AG04450 (cell line): ENCODE measurements around the gene GBA2. TPM values are rescaled to one million over a fixed set of nuclear protein-coding genes. Genes with fewer than 3 reads are reported as not detected.
A peak's percentile ranks its signal among the peaks of the same experiment; 100 is the strongest.

Experiments used
- CTCF ChIA-PET: fragments of 300-600, 350-600 bp; formaldehyde crosslinking; extraction: SDS; loops from one replicate; lab custom pipeline; 2022; ENCODE audit warnings: antibody characterized with exemption, inconsistent platforms; lab: Charles Lee
- POLR2A ChIA-PET: fragments of 350-600 bp; formaldehyde crosslinking; extraction: SDS; loops from one replicate; lab custom pipeline; 2021; ENCODE audit warnings: antibody characterized with exemption, inconsistent platforms; lab: Yijun Ruan, JAX
- DNase-seq: peaks from one replicate; pipeline ENCODE4 v3.0.0-alpha.2; 2011; ENCODE audit warnings: low read depth, low spot score
- H3K27ac ChIP-seq: one replicate; pipeline ENCODE4 v1.5.1; 2012; ENCODE audit warnings: low read depth, low read length, control low read depth
- H3K27me3 ChIP-seq: one replicate; pipeline ENCODE4 v1.6.0; 2012; ENCODE audit warnings: low read length; ENCODE audit not compliant: control insufficient read depth, insufficient read depth
- H3K4me3 ChIP-seq: 2 replicates; pipeline ENCODE4 v1.5.1; 2011; ENCODE audit warnings: mild to moderate bottlenecking, low read depth, low read length, control low read depth
- H3K9me3 ChIP-seq: 2 replicates; pipeline ENCODE4 v1.5.1; 2012; ENCODE audit warnings: low read length; ENCODE audit not compliant: control insufficient read depth, insufficient read depth
- CTCF ChIP-seq: IDR thresholded peaks from 2 replicates; pipeline ENCODE4 v1.5.1; 2011; ENCODE audit warnings: low read depth, low read length, control low read depth, inconsistent platforms
- polyA plus RNA-seq: library from polyadenylated mRNA; depleted of rRNA; stranded (reverse); fragments of >200 nt; gene quantifications from 2 replicates; pipeline ENCODE4 v1.2.3, GENCODE V29; 2011

Gene GBA2
- polyA plus RNA-seq, 1 experiment: 34.7 TPM

- CTCF ChIA-PET: interaction anchor here (2.8 kb wide), 1 partner anchor 31 kb away, joined by 10 read pairs; no protein-coding TSS in a partner anchor
- no peaks in the 10 kb centered on the region for H3K27me3 ChIP-seq
- POLR2A ChIA-PET: interaction anchor here (0.7 to 9.1 kb wide), 10 partner anchors 12 to 40 kb away, joined by 3 to 101 read pairs (median 9); partner anchors contain the start of genes CCDC107, CREB3, RMRP and TLN1
- peak overlapping the region; percentile 97 for H3K27ac ChIP-seq
- no peak for TF ChIP-seq CTCF
- no peaks in the 10 kb centered on the region; the same call in 1 of the 2 replicates for H3K9me3 ChIP-seq
- peak overlapping the region; percentile 98; the same call in 1 of the 2 replicates for H3K4me3 ChIP-seq
- no peak for DNase-seq
Measured at GRCh38 chr9:35691757-35692301, 57.2 kb downstream of the GBA2 start.

- Histone ChIP-seq H3K27me3 (no peaks in the 10 kb centered on the region), H3K27ac (peak overlapping the region; percentile 97), H3K9me3 (no peaks in the 10 kb centered on the region; the same call in 1 of the 2 replicates), H3K4me3 (peak overlapping the region; percentile 98)
- POLR2A ChIA-PET: interaction anchor here (0.7 to 9.1 kb wide), 14 partner anchors 11 to 499 kb away, joined by 3 to 101 read pairs (median 8); partner anchors contain the start of genes CA9, CCDC107, CREB3 and RMRP
- CTCF ChIA-PET: interaction anchor here (0.6 to 2.8 kb wide), 3 partner anchors 27 to 36 kb away, joined by 3 to 10 read pairs (median 4); partner anchors contain the start of gene ARHGEF39
- no peak for DNase-seq
- TF ChIP-seq CTCF: no peak
Measured at GRCh38 chr9:35691334-35691650, 57.7 kb downstream of the GBA2 start.

GRCh38 chr9:35690614-35691333, 58.3 kb downstream of the GBA2 start:
- Histone ChIP-seq H3K27me3 (no peaks in the 10 kb centered on the region), H3K4me3 (peak overlapping the region; percentile 98), H3K27ac (peak overlapping the region; percentile 97), H3K9me3 (no peaks in the 10 kb centered on the region; the same call in 1 of the 2 replicates)
- TF ChIP-seq CTCF: no peak
- ChIA-PET POLR2A (interaction anchor here (0.7 to 9.1 kb wide), 19 partner anchors 10 to 500 kb away, joined by 3 to 101 read pairs (median 6); partner anchors contain the start of genes CA9, CCDC107, CREB3 and GBA2), CTCF (interaction anchor here (0.6 to 2.8 kb wide), 3 partner anchors 26 to 37 kb away, joined by 3 to 10 read pairs (median 4); partner anchors contain the start of gene ARHGEF39)
- DNase-seq: no peak

- Histone ChIP-seq H3K27me3 (no peaks in the 10 kb centered on the region), H3K4me3 (peak overlapping the region; percentile 98), H3K9me3 (no peaks in the 10 kb centered on the region; the same call in 1 of the 2 replicates), H3K27ac (peak overlapping the region; percentile 92)
- POLR2A ChIA-PET: interaction anchor here (0.8 to 9.1 kb wide), 17 partner anchors 10 to 500 kb away, joined by 3 to 101 read pairs (median 7); partner anchors contain the start of genes CA9, CCDC107, CREB3 and GBA2
- CTCF ChIA-PET: interaction anchor here (1.1 to 2.8 kb wide), 2 partner anchors 26 to 29 kb away, joined by 3 to 10 read pairs; partner anchors contain the start of gene ARHGEF39
- no peak for TF ChIP-seq CTCF
- DNase-seq: no peak
Measured at GRCh38 chr9:35690294-35690613, 58.8 kb downstream of the GBA2 start.
